Glutamatergic neuron (in vitro differentiated cells): Measurements from ENCODE around the gene NTRK2. TPM values are rescaled to one million over a fixed set of nuclear protein-coding genes. Genes with fewer than 3 reads are reported as not detected.
A peak's percentile ranks its signal among the peaks of the same experiment; 100 is the strongest.

Experiments used
- DNase-seq: peaks from one replicate; pipeline ENCODE4 v3.0.0; 2022
- H3K27ac Mint-ChIP-seq: one replicate; pipeline ENCODE4 v1.8.0; 2020; ENCODE audit warnings: mild to moderate bottlenecking, mixed read lengths, inconsistent platforms; ENCODE audit not compliant: unreplicated experiment
- H3K27me3 Mint-ChIP-seq: one replicate; pipeline ENCODE4 v1.8.0; 2020; ENCODE audit warnings: mild to moderate bottlenecking, moderate library complexity, mixed read lengths, inconsistent platforms; ENCODE audit not compliant: unreplicated experiment
- H3K36me3 Mint-ChIP-seq: one replicate; pipeline ENCODE4 v1.8.0; 2020; ENCODE audit warnings: mild to moderate bottlenecking, mixed read lengths, inconsistent platforms; ENCODE audit not compliant: unreplicated experiment
- H3K4me1 Mint-ChIP-seq: one replicate; pipeline ENCODE4 v1.8.0; 2020; ENCODE audit warnings: mild to moderate bottlenecking, low read depth, mixed read lengths, inconsistent platforms; ENCODE audit not compliant: unreplicated experiment
- H3K4me3 Mint-ChIP-seq: one replicate; pipeline ENCODE4 v1.8.0; 2020; ENCODE audit warnings: mild to moderate bottlenecking, mixed read lengths, inconsistent platforms; ENCODE audit not compliant: unreplicated experiment
- H3K9me3 Mint-ChIP-seq: one replicate; pipeline ENCODE4 v1.8.0; 2020; ENCODE audit warnings: mild to moderate bottlenecking, moderate library complexity, mixed read lengths, inconsistent platforms; ENCODE audit not compliant: unreplicated experiment
- CTCF ChIP-seq: fragments of 200-600 bp; sonication (generic); IDR thresholded peaks from one replicate; pipeline ENCODE4 v1.5.0; 2021; ENCODE audit not compliant: partially characterized antibody, unreplicated experiment
- total RNA-seq: library from RNA; stranded (reverse); fragmentation: NEBNext Ultra II Directional; extraction: Animal tissue kit (Norgen Biotek cat#: 25700); gene quantifications from one replicate; pipeline ENCODE4 v1.2.1, GENCODE V29; 2021; ENCODE audit not compliant: unreplicated experiment

NTRK2 gene
- total RNA-seq, 1 donor from 2014 or later = 2.1 TPM

GRCh38 chr9:84659773-84660172 lies 9.8 kb upstream of the NTRK2 start:
- no peak for DNase-seq
- Mint-ChIP-seq H3K4me1 (no peaks in the 10 kb centered on the region), H3K9me3 (no peaks in the 10 kb centered on the region), H3K27me3 (no peaks in the 10 kb centered on the region), H3K4me3 (no peak overlapping the region), H3K36me3 (no peaks in the 10 kb centered on the region), H3K27ac (no peak overlapping the region)
- no peak for TF ChIP-seq CTCF

- H3K36me3 Mint-ChIP-seq = no peaks in the 10 kb centered on the region
- peaks cover 5% of the 10 kb centered on the region for H3K9me3 Mint-ChIP-seq
- H3K27me3 Mint-ChIP-seq = peaks cover 7% of the 10 kb centered on the region
- H3K4me3 Mint-ChIP-seq = peak overlapping the region; percentile 82
- H3K4me1 Mint-ChIP-seq = peaks cover 4% of the 10 kb centered on the region
- TF ChIP-seq CTCF = peak; percentile 72
- H3K27ac Mint-ChIP-seq = no peak overlapping the region
- peak; percentile 31 for DNase-seq
Observed at GRCh38 chr9:84667571-84668195, 1.8 kb upstream of the NTRK2 start.

- H3K4me1 Mint-ChIP-seq = peaks cover 4% of the 10 kb centered on the region
- peak; percentile 92 for DNase-seq
- peak; percentile 47 for TF ChIP-seq CTCF
- H3K36me3 Mint-ChIP-seq = no peaks in the 10 kb centered on the region
- peaks cover 5% of the 10 kb centered on the region for H3K9me3 Mint-ChIP-seq
- peaks cover 7% of the 10 kb centered on the region for H3K27me3 Mint-ChIP-seq
- peak overlapping the region; percentile 89 for H3K4me3 Mint-ChIP-seq
- no peak overlapping the region for H3K27ac Mint-ChIP-seq
Observed at GRCh38 chr9:84668196-84669012, 1.1 kb upstream of the NTRK2 start.

DNA sequence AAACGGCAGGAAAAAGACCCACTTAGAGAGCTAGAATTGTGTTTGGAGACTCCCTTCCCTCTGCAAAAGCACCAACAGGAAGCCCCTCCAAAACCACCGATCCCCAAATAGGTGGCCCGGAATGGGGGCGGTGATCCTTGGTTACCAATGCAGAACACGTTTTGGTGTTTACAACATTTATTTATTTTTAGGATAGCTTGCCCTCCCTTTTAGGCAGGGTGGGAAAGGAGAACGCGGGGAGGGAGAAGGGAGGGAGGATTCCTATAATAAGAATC lies 579 bp upstream of the NTRK2 start:
- Mint-ChIP-seq H3K36me3 (no peaks in the 10 kb centered on the region), H3K9me3 (peaks cover 5% of the 10 kb centered on the region), H3K27ac (no peak overlapping the region), H3K27me3 (peaks cover 7% of the 10 kb centered on the region), H3K4me3 (peak overlapping the region; percentile 89), H3K4me1 (peaks cover 4% of the 10 kb centered on the region)
- TF ChIP-seq CTCF = no peak
- DNase-seq = no peak
